ENCODE results near the gene FOXO1. TPM values are rescaled to one million over a fixed set of nuclear protein-coding genes. Genes with fewer than 3 reads are reported as not detected.

Gene FOXO1
- total and polyA plus RNA-seq, 2 experiments from 2014 or later, result 32.4 to 68.0 TPM

DNA sequence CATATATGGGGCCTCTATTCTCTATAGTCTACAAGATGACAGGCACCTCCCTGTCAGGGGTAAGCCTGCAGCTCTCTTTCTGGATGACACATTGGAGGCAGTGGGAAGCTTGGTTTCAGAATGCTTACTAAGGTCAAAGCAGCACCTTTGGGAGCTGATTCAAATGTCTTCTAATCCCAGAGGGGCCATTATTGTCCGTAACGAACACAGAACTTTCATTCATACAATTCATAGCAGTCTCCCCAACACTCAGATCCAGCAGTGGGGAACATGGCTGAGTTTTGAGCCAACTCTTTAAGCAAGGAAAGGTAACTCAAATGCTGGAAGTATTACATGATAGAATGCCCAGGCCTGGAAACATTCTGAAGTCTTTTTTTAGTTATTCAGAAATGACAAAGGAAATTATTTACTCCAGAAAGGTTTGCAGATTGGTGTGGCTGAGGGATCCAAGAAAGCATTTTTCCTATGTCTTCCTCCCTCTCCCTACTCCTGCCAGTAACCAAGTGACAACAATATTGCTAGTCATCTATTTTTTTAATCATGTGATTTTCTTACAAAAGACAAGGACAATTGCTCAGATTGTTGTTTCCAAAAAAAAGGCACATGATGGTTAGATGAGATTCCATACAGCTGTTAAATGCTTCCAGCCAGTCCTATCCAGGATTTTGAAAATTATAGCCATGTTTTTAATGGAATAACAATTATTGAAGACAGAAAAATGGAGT is 118.7 kb downstream of the FOXO1 start (continued):
- no peak for TF ChIP-seq ZNF462 (CRISPR knock-in tag; IDR thresholded peaks at IDR 0.05)
- TF ChIP-seq, protein P1, sequence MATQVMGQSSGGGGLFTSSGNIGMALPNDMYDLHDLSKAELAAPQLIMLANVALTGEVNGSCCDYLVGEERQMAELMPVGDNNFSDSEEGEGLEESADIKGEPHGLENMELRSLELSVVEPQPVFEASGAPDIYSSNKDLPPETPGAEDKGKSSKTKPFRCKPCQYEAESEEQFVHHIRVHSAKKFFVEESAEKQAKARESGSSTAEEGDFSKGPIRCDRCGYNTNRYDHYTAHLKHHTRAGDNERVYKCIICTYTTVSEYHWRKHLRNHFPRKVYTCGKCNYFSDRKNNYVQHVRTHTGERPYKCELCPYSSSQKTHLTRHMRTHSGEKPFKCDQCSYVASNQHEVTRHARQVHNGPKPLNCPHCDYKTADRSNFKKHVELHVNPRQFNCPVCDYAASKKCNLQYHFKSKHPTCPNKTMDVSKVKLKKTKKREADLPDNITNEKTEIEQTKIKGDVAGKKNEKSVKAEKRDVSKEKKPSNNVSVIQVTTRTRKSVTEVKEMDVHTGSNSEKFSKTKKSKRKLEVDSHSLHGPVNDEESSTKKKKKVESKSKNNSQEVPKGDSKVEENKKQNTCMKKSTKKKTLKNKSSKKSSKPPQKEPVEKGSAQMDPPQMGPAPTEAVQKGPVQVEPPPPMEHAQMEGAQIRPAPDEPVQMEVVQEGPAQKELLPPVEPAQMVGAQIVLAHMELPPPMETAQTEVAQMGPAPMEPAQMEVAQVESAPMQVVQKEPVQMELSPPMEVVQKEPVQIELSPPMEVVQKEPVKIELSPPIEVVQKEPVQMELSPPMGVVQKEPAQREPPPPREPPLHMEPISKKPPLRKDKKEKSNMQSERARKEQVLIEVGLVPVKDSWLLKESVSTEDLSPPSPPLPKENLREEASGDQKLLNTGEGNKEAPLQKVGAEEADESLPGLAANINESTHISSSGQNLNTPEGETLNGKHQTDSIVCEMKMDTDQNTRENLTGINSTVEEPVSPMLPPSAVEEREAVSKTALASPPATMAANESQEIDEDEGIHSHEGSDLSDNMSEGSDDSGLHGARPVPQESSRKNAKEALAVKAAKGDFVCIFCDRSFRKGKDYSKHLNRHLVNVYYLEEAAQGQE (IDR thresholded peaks at IDR 0.05; ENCODE audit: unreplicated experiment), result no peak
- no peak for TF ChIP-seq JUNB (IDR thresholded peaks at IDR 0.05; ENCODE audit: unreplicated experiment)
- no peak for TF ChIP-seq NANOG (IDR thresholded peaks at IDR 0.05; ENCODE audit: borderline replicate concordance)
- TF ChIP-seq ZNF114 (CRISPR knock-in tag; IDR thresholded peaks at IDR 0.05), result no peak
